ENCODE data around the gene BCDIN3D. TPM values are rescaled to one million over a fixed set of nuclear protein-coding genes. Genes with fewer than 3 reads are reported as not detected.

Gene BCDIN3D
- total and polyA plus RNA-seq, 2 of the 8 experiments (the other 6 are each of a cell fraction or from before 2014, with no cell fraction given), result 1.6 to 2.4 TPM

GRCh38 chr12:49842519-49843352 is at the start of gene BCDIN3D (continued):
- TF ChIP-seq SIN3A (conservative IDR thresholded peaks at IDR 0.05 in 1 of 2, IDR thresholded peaks at IDR 0.05 in 1 of 2; ENCODE audit: low read depth in 1 of 2, low read length in 2 of 2), result peak in 1 of 2 experiments; percentile 78; a peak in 2 of 4 replicates
- TF ChIP-seq RAD21 (IDR thresholded peaks at IDR 0.05 in 1 of 2, conservative IDR thresholded peaks at IDR 0.05 in 1 of 2; ENCODE audit: low read depth in 2 of 2, low read length in 2 of 2), result no peak
- TF ChIP-seq ATF2 (IDR thresholded peaks at IDR 0.05; ENCODE audit: low read length), result 0 out of 2 replicates have a peak, but pooled peaks have one; percentile 45
- TF ChIP-seq SP4 (IDR thresholded peaks at IDR 0.05; ENCODE audit: low read length), result no peak
- TF ChIP-seq USF2 (IDR thresholded peaks at IDR 0.05; ENCODE audit: low read length), result no peak
- no peak for TF ChIP-seq JUND (IDR thresholded peaks at IDR 0.05; ENCODE audit: low read length)
- TF ChIP-seq YY1 (IDR thresholded peaks at IDR 0.05; ENCODE audit: low read depth, low read length), result peak; percentile 93
- peak; percentile 82 for TF ChIP-seq E2F6 (IDR thresholded peaks at IDR 0.05)
- TF ChIP-seq CBX8 (IDR thresholded peaks at IDR 0.05; ENCODE audit: borderline replicate concordance, low read depth, low read length), result no peak
- no peak for TF ChIP-seq TEAD4 (IDR thresholded peaks at IDR 0.05; ENCODE audit: low read depth, low read length)

Data from H1 (cell line).